Hematopoietic multipotent progenitor cell treated with erythropoietin and hydrocortisone succinate and interleukin-3 and kit ligand, for 4 days (in vitro differentiated cells): ENCODE data around the gene SPNS3.

Experiments used
- DNase-seq: peaks from one replicate; pipeline ENCODE4 v3.0.0-alpha.2; 2015

The SPNS3 gene

GRCh38 chr17:4511199-4511932 is 77.6 kb downstream of the SPNS3 start:
- DNase-seq, result peak; percentile 28

DNA sequence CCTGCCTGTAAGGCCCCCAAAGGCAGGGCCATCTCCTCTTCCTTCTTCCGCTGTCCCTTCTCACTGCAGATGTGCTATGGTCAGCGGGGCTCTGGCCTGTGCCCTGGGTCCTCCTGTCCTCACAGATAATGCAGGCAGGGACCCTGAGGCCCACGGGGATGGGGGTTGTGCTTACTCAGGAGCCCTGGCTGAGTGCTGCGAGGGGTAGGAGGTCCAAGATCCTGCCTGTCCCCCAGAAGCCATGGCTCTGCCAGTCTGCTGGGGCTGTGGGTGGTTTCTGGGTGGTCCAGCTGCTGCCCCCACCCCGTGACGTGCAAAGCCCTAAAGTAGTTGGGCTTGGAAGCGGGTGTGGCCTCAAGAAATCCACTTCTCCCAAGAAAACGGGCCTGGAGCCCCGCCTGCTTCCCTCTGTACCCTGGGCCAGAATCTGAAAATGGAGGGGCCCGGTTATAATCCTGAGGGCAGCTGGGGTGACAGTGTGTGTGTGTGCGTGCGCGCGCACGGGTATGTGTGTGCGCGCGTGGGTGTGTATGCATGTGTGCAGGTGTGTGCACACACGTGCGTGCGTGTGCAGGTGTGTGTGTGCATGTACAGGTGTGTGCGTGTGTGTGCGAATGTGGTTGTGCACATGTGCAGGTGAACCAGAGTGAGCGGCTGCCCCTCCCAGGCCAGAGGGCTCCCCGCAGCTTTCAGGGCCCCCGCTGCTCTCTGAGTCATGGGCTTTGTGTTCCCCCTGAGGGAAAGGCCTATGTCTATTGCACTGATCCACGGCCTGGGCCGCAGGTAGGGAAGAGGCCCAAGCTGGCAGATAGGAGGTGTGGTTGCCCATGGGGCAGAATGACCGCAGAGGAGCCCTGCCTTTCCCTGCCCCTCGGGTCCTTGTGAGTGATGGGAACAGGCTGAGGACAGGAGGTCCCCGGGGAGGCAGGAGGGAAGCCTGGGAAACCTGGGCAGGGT is 78.7 kb downstream of the SPNS3 start:
- no peak for DNase-seq

DNA sequence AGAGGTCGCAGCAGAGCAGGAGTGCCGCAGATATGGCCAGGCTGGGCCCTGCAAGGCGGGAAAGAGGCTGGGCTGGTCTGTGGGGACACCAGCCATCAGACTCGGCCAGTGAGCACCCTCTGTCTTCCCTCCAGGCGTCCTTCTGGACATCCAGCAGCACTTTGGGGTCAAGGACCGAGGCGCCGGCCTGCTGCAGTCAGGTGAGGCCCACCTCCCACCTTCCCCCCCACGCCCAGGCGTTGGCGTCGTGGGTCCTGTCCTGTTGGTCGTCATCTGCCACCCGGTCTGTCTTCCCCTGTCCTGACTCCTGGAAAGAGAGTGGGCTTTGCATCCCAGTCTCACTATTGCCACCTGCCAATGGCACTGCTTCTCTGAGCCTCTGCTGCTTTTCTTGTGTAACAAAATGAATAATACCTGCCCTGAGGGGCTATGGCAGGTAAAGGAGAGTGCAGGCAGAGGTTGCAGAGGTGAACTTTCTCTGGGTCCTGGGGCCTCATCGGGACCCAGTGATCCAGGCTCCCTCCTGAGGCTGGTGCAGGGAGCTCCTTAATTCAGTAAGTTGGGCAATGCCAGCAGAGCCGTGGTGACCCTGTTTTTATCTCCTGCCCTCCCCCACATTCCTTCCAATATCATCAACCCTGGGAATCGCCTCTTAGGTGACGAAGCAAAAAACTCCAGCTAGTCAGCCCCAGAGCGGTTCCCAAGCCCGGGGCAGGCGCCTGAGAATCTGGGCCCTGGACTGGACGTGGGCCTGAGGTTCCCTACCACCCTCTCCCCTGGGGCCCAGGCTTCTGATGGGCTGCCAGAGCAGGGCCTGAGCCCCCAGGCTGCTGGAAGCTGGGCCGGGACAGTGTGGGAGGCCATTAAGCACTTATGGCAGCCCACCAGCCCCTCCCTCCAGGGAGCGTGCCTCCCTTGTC is 79.6 kb downstream of the SPNS3 start:
- no peak for DNase-seq

DNA sequence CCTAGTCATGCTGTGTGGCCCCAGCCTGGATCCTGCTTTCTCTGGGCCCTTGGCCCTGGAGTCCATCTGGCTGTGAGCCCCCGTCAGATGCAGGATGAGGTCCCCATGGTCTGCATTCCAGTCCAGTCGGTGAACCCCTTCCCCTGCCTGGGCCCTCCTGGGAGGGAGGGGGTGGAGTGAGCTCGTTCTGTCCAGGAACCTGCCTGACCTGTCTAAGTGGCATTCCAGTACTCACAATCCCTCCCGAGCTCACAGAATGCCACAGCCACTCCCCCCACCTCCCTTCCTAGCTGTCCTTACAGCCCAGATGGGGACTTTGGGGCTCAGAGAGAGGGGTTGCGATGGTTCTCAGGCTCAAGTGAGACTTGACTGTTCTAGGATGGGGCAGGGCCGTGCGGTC is 80.5 kb downstream of the SPNS3 start:
- DNase-seq, result no peak

GRCh38 chr17:4514779-4515178 is 81.0 kb downstream of the SPNS3 start:
- no peak for DNase-seq

DNA sequence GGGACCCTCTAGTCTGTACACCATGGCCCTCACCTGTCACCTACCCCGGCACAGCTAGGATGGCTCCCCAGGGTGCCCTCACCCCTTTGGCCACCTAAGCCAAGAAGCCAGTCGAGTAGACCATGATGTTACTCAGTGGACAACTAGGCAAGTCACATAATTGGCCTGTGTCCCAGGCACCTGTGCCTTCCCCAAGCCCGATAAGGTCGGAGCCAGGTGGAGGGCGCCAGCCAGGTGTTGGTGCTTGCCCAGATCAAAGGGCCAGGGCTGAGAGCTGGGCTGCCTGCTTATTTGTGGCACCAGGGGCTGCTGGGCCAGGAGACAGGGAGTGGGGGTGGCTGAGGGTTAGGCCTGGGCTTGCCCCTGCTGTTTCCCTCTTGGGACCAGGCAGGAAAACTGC is 81.8 kb downstream of the SPNS3 start:
- DNase-seq, result no peak

GRCh38 chr17:4516735-4517134 is 83.0 kb downstream of the SPNS3 start:
- no peak for DNase-seq

DNA sequence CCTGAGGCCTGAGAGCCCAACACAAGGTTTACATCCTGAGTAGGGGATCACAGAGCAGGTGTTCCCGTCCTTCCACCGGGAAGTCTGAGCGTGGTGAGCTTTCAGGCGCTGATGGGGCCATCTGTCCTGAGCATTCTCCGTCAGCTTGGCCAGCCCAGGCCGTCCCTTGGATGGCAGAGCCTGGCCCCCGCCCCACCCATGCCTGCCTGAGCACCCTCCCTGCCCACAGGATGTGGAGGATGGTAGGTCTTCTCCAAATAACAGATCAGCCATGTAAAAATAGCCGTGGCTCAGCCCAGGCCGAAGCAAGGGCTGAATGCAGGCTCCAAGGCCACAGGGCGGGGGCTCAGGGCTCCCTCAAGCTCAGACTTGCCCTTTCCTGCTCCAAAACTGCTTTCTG is 85.2 kb downstream of the SPNS3 start:
- no peak for DNase-seq

- no peak for DNase-seq
These were observed 85.6 kb downstream of the SPNS3 start for GRCh38 chr17:4519361-4519788.

GRCh38 chr17:4520060-4520893 is 86.5 kb downstream of the SPNS3 start:
- no peak for DNase-seq

GRCh38 chr17:4520894-4521600 is 87.3 kb downstream of the SPNS3 start:
- DNase-seq, result no peak

DNA sequence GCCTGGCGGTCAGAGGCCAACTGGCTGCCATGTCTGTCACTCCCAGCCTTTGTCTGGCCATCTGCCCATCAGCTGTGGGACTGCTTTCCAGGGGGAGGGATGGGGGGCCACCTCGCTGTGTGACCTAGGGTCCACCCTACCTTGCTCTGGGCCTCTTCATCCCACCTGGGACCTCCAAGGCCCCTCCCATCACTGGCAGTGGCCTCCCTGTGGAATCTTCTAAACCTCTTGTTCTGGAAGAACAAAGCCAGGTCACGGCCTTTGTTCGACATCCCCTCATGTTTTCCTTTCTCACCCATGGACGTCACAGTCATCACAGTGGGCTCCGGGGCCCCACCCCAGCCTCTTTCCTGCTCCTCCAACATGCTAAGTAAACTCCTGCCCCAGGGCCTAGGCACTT is 88.9 kb downstream of the SPNS3 start:
- no peak for DNase-seq

DNA sequence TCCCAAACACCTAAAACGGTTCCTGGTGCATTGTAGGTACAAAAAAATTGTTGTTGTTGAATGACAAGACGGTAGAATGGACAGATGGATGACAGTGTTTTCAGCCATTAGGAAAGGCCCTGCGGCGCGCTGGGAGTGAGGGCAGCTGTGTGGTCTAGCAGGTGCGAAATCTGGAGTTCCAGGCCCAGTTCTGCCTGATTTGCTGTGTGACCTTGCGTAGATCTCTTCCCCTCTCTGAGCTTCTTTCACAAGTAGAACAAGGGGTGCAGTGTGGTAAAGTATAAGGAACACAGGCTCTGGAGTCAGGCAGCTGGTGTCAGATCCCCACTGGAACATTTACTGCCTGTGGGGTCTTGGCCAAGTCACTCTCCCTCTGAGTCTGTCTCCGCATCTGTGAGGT is 90.2 kb downstream of the SPNS3 start:
- no peak for DNase-seq

- DNase-seq, result no peak
These were observed 92.1 kb downstream of the SPNS3 start for GRCh38 chr17:4525691-4526397.

DNA sequence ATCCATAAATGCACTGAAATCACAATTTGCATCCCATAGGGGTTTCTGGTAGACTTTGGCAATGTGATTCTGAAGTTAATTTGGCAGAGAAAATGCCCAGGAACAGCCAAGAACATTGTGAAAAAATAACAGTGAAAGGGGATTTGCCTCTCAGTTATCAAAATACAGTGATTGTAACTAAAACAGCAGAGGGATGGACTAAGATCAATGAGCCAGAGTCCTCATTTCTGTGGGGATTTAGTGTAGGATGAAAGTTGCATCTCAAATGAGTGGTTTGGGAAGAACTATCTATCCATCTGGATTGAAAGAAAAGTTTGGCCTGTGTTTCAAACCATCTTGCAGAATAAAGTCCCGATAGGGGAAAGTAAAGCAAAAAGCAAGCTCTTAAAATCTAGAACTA is 93.4 kb downstream of the SPNS3 start:
- no peak for DNase-seq

DNA sequence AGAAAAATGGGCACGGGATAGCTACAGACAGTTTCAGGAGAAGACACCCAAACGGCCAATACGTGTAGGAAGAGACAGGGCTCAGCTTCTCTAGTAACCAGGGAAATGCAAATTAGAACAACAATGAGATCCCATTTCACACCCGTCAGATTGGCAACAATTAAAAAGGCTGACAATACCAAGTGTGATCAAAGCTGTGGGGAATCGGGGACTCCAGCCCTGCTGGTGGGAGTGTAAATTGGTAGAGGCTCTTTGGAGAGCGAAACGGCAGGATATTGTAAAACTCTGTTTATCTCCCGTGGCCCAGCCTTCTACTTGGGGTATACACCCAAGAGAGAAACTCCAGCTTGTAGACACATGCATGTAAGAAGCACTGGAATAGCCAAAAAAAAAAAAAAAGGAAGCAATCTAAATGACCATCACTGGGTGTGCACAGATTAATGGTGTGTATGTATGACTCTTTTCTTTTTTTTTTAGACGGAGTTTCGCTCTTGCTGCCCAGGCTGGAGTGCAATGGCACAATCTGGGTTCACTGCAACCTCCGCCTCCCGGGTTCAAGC is 93.9 kb downstream of the SPNS3 start:
- DNase-seq, result no peak

DNA sequence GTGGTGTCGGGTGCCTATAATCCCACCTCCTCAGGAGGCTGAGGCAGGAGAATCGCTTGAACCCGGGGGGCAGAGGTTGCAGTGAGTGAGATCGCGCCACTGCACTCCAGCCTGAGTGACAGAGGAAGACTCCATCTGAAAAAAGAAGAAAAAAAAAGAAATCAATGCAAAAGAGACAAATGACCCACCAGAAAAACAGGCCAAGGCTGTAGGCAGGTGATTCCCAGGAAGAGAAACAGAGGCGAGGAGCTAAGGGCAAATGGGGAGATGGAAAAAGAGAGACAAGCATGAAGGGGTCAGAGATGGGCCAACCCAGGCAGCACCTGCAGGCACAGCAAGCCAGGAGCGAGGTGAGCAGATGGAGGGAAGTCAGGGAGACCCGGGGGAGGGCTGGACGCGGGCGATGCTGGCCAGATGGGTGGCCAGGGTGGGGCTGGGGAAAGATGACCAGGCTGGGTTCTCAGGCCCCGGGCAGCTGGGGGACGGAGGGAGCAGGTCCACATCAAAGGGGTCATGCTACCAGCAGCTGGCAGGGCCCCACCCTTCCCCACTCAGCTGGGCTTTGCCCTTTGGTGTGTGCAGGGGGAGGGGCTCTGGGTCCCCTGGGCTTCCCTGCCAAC is 95.9 kb downstream of the SPNS3 start:
- no peak for DNase-seq

DNA sequence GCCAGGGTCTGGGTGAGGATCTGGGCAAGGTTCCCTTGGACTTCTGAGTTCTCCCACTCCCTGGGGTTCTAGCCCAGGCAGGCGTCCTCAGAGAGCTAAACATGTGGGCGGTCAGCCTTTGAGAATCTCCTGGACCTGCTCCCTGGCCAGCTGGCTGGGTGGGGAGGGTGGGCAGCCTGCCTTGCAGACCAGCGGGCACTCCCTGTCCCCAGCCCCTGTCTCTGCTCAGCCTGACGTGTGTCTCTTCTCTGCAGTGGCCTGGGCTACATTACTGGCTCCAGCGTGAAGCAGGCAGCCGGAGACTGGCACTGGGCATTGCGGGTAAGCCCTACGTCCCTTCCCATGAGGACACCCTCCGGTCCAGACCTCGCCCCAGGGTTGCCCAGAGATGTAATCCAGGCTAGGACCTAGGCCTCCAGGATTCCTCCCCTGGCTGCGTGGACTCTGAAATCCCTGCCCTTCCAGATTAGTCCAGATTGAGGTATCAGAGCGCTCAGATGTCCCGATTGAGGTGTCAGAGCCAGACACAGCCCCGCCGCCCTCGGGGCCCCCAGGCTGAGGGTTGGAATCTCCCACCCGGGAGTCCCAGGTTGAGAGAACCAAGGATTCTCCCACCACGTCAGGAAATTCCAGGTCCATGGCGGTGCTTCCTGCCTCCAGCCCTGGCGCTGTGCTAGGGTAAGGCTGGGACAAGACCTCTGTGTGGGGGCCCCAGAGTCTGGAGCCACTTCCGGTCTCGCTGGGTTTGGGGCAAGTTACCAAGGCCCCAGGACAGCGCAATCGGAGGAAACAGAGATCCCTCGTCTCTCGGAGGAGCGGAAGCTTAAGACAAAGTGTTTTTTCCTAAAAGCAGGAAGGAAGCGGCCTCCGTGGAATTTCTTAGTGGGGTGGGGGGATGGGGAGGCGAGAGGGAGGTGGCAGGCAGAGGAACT is 97.3 kb downstream of the SPNS3 start:
- no peak for DNase-seq
